Spleen (tissue), 7 donors: Measurements from ENCODE around the gene ONECUT3.

ENCODE experiments used
- POLR2A ChIP-seq, 3 donors: fragments of 450-650 bp; IDR thresholded peaks; one replicate each; pipeline ENCODE4 v1.5.1; 2017; ENCODE audit warnings: antibody characterized with exemption in 3 of 3, mild to moderate bottlenecking in 1 of 3
- POLR2AphosphoS5 ChIP-seq, 3 donors: sonication (generic); formaldehyde crosslinking; IDR thresholded peaks; one replicate each; pipeline ENCODE4 v1.5.1; 2017; ENCODE audit warnings: antibody characterized with exemption in 3 of 3
- TF ChIP-seq, protein P1 (sequence below), 11 experiments: fragments of 200-600 bp in 7 of 11; fragments of 450-650 bp in 4 of 11; sonication (generic) in 4 of 11; IDR thresholded peaks in 8 of 11; conservative IDR thresholded peaks in 3 of 11; 1 replicate in 7 of 11; 2 replicates in 4 of 11; pipeline versions ENCODE4 v1.4.0 to v1.8.0; 2016 to 2021; ENCODE audit warnings: antibody characterized with exemption in 11 of 11, inconsistent platforms in 4 of 11, mild to moderate bottlenecking in 1 of 11
- donor health status: DM: no; HTN: no; CAD: no; lungs with moderate emphysema.
- donor health status: DM: no; HTN: no; CAD: no.
- donor health status: DM: no; HTN: no; CAD: no.

- TF ChIP-seq, protein P1, sequence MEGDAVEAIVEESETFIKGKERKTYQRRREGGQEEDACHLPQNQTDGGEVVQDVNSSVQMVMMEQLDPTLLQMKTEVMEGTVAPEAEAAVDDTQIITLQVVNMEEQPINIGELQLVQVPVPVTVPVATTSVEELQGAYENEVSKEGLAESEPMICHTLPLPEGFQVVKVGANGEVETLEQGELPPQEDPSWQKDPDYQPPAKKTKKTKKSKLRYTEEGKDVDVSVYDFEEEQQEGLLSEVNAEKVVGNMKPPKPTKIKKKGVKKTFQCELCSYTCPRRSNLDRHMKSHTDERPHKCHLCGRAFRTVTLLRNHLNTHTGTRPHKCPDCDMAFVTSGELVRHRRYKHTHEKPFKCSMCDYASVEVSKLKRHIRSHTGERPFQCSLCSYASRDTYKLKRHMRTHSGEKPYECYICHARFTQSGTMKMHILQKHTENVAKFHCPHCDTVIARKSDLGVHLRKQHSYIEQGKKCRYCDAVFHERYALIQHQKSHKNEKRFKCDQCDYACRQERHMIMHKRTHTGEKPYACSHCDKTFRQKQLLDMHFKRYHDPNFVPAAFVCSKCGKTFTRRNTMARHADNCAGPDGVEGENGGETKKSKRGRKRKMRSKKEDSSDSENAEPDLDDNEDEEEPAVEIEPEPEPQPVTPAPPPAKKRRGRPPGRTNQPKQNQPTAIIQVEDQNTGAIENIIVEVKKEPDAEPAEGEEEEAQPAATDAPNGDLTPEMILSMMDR (IDR thresholded peaks at IDR 0.05 in 8 of 11, conservative IDR thresholded peaks at IDR 0.05 in 3 of 11), result no peak
- TF ChIP-seq POLR2AphosphoS5 (IDR thresholded peaks at IDR 0.05) (no peak), POLR2A (IDR thresholded peaks at IDR 0.05) (no peak)
Measured at GRCh38 chr19:1790054-1790792, 36.9 kb downstream of the ONECUT3 start.
